GM23248 (cell line): Measurements from ENCODE around the gene PTPRK. TPM values are rescaled to one million over a fixed set of nuclear protein-coding genes. Genes with fewer than 3 reads are reported as not detected.

ENCODE experiments used
- DNase-seq: peaks from one replicate; pipeline ENCODE4 v3.0.0-alpha.2; 2015
- H2AFZ ChIP-seq: fragments of 200-600 bp; sonication (generic); 2 replicates; pipeline ENCODE4 v1.6.1; 2016; ENCODE audit warnings: antibody characterized with exemption
- H3F3A ChIP-seq: fragments of 200-600 bp; sonication (generic); 2 replicates; pipeline ENCODE4 v1.6.1; 2016; ENCODE audit warnings: mild to moderate bottlenecking, antibody characterized with exemption, mixed run types; ENCODE audit not compliant: insufficient read depth
- H3K27ac ChIP-seq: fragments of 200-600 bp; sonication (generic); 2 replicates; pipeline ENCODE4 v1.5.1; 2016; ENCODE audit warnings: mild to moderate bottlenecking
- H3K27me3 ChIP-seq: fragments of 200-600 bp; sonication (generic); replicated peaks from 2 replicates; pipeline ENCODE4 v1.6.1; 2016; ENCODE audit warnings: mild to moderate bottlenecking; ENCODE audit not compliant: insufficient read depth
- H3K36me3 ChIP-seq: fragments of 200-600 bp; sonication (generic); 2 replicates; pipeline ENCODE4 v1.6.1; 2016; ENCODE audit warnings: low read depth, mild to moderate bottlenecking
- H3K4me1 ChIP-seq: fragments of 200-600 bp; sonication (generic); 2 replicates; pipeline ENCODE4 v1.6.1; 2016; ENCODE audit warnings: mild to moderate bottlenecking; ENCODE audit not compliant: insufficient read depth
- H3K4me2 ChIP-seq: fragments of 200-600 bp; sonication (generic); one replicate; pipeline ENCODE4 v1.6.1; 2016; ENCODE audit warnings: mild to moderate bottlenecking; ENCODE audit not compliant: unreplicated experiment
- H3K4me3 ChIP-seq: fragments of 200-600 bp; sonication (generic); 2 replicates; pipeline ENCODE4 v1.5.1; 2016; ENCODE audit warnings: mild to moderate bottlenecking
- H3K79me2 ChIP-seq: fragments of 200-600 bp; sonication (generic); 2 replicates; pipeline ENCODE4 v1.6.1; 2016; ENCODE audit warnings: mild to moderate bottlenecking; ENCODE audit not compliant: insufficient read depth
- H3K9ac ChIP-seq: fragments of 200-600 bp; sonication (generic); 2 replicates; pipeline ENCODE4 v1.6.1; 2016; ENCODE audit warnings: mild to moderate bottlenecking
- H3K9me2 ChIP-seq: fragments of 200-600 bp; sonication (generic); 2 replicates; pipeline ENCODE4 v1.6.1; 2016; ENCODE audit warnings: mixed run types, mild to moderate bottlenecking, moderate library complexity; ENCODE audit not compliant: insufficient read depth
- H3K9me3 ChIP-seq: fragments of 200-600 bp; sonication (generic); one replicate; pipeline ENCODE4 v1.6.1; 2017; ENCODE audit warnings: low read depth
- H4K20me1 ChIP-seq: fragments of 200-600 bp; sonication (generic); 2 replicates; pipeline ENCODE4 v1.6.0; 2016; ENCODE audit not compliant: insufficient read depth
- EZH2 ChIP-seq: fragments of 200-600 bp; sonication (generic); IDR thresholded peaks from 2 replicates; pipeline ENCODE4 v1.6.1; 2018; ENCODE audit warnings: antibody characterized with exemption, mild to moderate bottlenecking; ENCODE audit not compliant: insufficient read depth, poor library complexity, severe bottlenecking
- EZH2phosphoT487 ChIP-seq: fragments of 200-600 bp; sonication (generic); IDR thresholded peaks from 2 replicates; pipeline ENCODE4 v1.6.1; 2018; ENCODE audit warnings: antibody characterized with exemption, moderate library complexity, mild to moderate bottlenecking, low read depth; ENCODE audit not compliant: insufficient read depth
- WGBS, 2 experiments: methylation state at CpG; one replicate each; pipeline ENCODE4 v1.1.6; 2015 to 2017; ENCODE audit warnings: low lambda C conversion rate in 2 of 2, low coverage in 1 of 2; ENCODE audit errors: missing lambda C conversion rate in 2 of 2; 5-methylcytosine and 5-hydroxymethylcytosine counted together
- in situ Hi-C: fragments of 300-500 bp; cut with MboI; formaldehyde crosslinking; loops from 2 replicates; pipeline ENCODE4 v1.15.0; 2020
- polyA plus RNA-seq: library from polyadenylated mRNA; unstranded; fragments of >200 nt; fragmentation: Nextera tagmentation; extraction: Ambion mirVana; gene quantifications from 2 replicates; pipeline ENCODE4 v1.2.1, GENCODE V29; 2016
- total RNA-seq: library from RNA; depleted of rRNA; stranded (reverse); fragments of >200 nt; shearing (Covaris generic); gene quantifications from 2 replicates; pipeline ENCODE4 v1.2.3, GENCODE V29; 2014

Gene PTPRK
- total and polyA plus RNA-seq, 2 experiments from 2014 or later, result 22.3 to 34.5 TPM

GRCh38 chr6:128251445-128252340 is 268.7 kb downstream of the PTPRK start:
- Histone ChIP-seq H3F3A (no peaks in the 10 kb centered on the region), H3K27me3 (no peaks in the 10 kb centered on the region), H3K4me3 (no peak overlapping the region), H3K9me3 (no peaks in the 10 kb centered on the region), H3K79me2 (no peaks in the 10 kb centered on the region; the same call in 1 of the 2 replicates), H3K9me2 (no peaks in the 10 kb centered on the region), H3K4me2 (no peak overlapping the region), H3K9ac (no peak overlapping the region), H3K4me1 (no peaks in the 10 kb centered on the region), H3K27ac (no peak overlapping the region), H2AFZ (no peak overlapping the region), H4K20me1 (no peaks in the 10 kb centered on the region), H3K36me3 (no peaks in the 10 kb centered on the region)
- WGBS, 2 experiments, result 94 to 98% methylated on average over 4 of the region's 4 CpGs
- TF ChIP-seq EZH2 (no peak), EZH2phosphoT487 (no peak)
- DNase-seq, result no peak
- in situ Hi-C loops, result no loop called here

GRCh38 chr6:128250370-128251070 is 269.9 kb downstream of the PTPRK start:
- 87 to 100% methylated on average over 1 of the region's 1 CpG for WGBS, 2 experiments
- Histone ChIP-seq H3K9ac (no peak overlapping the region), H3K4me3 (no peak overlapping the region), H3K4me2 (no peak overlapping the region), H3K4me1 (no peaks in the 10 kb centered on the region), H3K27me3 (no peaks in the 10 kb centered on the region), H3F3A (no peaks in the 10 kb centered on the region), H3K9me3 (no peaks in the 10 kb centered on the region), H2AFZ (no peak overlapping the region), H4K20me1 (no peaks in the 10 kb centered on the region), H3K79me2 (no peaks in the 10 kb centered on the region; the same call in 1 of the 2 replicates), H3K27ac (no peak overlapping the region), H3K36me3 (no peaks in the 10 kb centered on the region), H3K9me2 (no peaks in the 10 kb centered on the region)
- DNase-seq, result no peak
- in situ Hi-C loops, result no loop called here
- TF ChIP-seq EZH2 (no peak), EZH2phosphoT487 (no peak)

- Histone ChIP-seq H2AFZ (no peak overlapping the region), H3K79me2 (no peaks in the 10 kb centered on the region; the same call in 1 of the 2 replicates), H3K27me3 (no peaks in the 10 kb centered on the region), H3K9me2 (no peaks in the 10 kb centered on the region), H3K4me2 (no peak overlapping the region), H3K9ac (no peak overlapping the region), H3K9me3 (no peaks in the 10 kb centered on the region), H3K36me3 (no peaks in the 10 kb centered on the region), H3K4me1 (no peaks in the 10 kb centered on the region), H3K27ac (no peak overlapping the region), H4K20me1 (no peaks in the 10 kb centered on the region), H3K4me3 (no peak overlapping the region), H3F3A (no peaks in the 10 kb centered on the region)
- no peak for DNase-seq
- WGBS, 2 experiments, result 96 to 98% methylated on average over 4 of the region's 4 CpGs
- in situ Hi-C loops, result no loop called here
- TF ChIP-seq EZH2, result no peak
- TF ChIP-seq EZH2phosphoT487, result no peak
Measured at GRCh38 chr6:128249429-128249828, 271.0 kb downstream of the PTPRK start.

- Histone ChIP-seq H3K4me1 (peaks cover 12% of the 10 kb centered on the region), H3K79me2 (no peaks in the 10 kb centered on the region), H3K4me2 (no peak overlapping the region), H3K9me3 (no peaks in the 10 kb centered on the region), H3K4me3 (no peak overlapping the region), H2AFZ (no peak overlapping the region), H4K20me1 (no peaks in the 10 kb centered on the region), H3K9ac (no peak overlapping the region), H3K27me3 (no peaks in the 10 kb centered on the region), H3K27ac (no peak overlapping the region), H3K36me3 (no peaks in the 10 kb centered on the region), H3K9me2 (no peaks in the 10 kb centered on the region), H3F3A (no peaks in the 10 kb centered on the region)
- 96 to 99% methylated on average over 7 of the region's 7 CpGs for WGBS, 2 experiments
- DNase-seq, result no peak
- TF ChIP-seq EZH2phosphoT487, result no peak
- no peak for TF ChIP-seq EZH2
- in situ Hi-C loops, result no loop called here
Measured at GRCh38 chr6:128246472-128247260, 273.7 kb downstream of the PTPRK start.
